K562 (cell line): ENCODE measurements around the gene GRIK5. TPM values are rescaled to one million over a fixed set of nuclear protein-coding genes. Genes with fewer than 3 reads are reported as not detected.
A peak's percentile ranks its signal among the peaks of the same experiment; 100 is the strongest.

Experiments used
- ATAC-seq: fragments of 200-7000 bp; cut with Tn5 transposase; 3 replicates; pipeline ENCODE4 v1.9.1; 2020; ENCODE audit warnings: moderate library complexity
- BruUV-seq: library from RNA; stranded (reverse); fragments of 400-500 nt; replicated peaks from 2 replicates; lab custom pipeline; 2021; lab: Mats Ljungman, UMichigan
- CTCF ChIA-PET: fragments of 300-600 bp; formaldehyde crosslinking; extraction: SDS; loops from one replicate; lab custom pipeline; 2021; ENCODE audit warnings: low intra/inter-chr PET ratio; lab: Yijun Ruan, JAX
- POLR2A ChIA-PET: fragments of 300-600, 350-650 bp; sonication (Branson Sonifier 250); formaldehyde crosslinking; extraction: SDS; loops from one replicate; lab custom pipeline; 2021; ENCODE audit warnings: antibody characterized with exemption, inconsistent platforms; lab: Yijun Ruan, JAX
- DNase-seq, 4 experiments: peaks; one replicate each; pipeline versions ENCODE4 v3.0.0 to v3.0.0-alpha.2; 2011 to 2018; ENCODE audit warnings: low spot score in 3 of 4, mixed read lengths in 3 of 4; ENCODE audit errors: extremely low read depth in 1 of 4
- FAIRE-seq: peaks from 2 replicates; lab custom pipeline; 2011; peaks lifted over from hg19 to GRCh38; lab: Jason Lieb, UNC
- H2AFZ ChIP-seq: 2 replicates; pipeline ENCODE4 v1.6.0; 2011; ENCODE audit warnings: low read depth, low read length, control low read depth, inconsistent platforms
- H3K27ac ChIP-seq: fragments of 200-600 bp; 3 replicates; pipeline ENCODE4 v1.8.0; 2011; ENCODE audit warnings: low read depth, mild to moderate bottlenecking, control low read depth, inconsistent platforms, low read length, moderate library complexity, mixed read lengths; ENCODE audit errors: extremely low read depth
- H3K27me3 ChIP-seq, 2 experiments: fragments of 300-600 bp in 1 of 2; 2 replicates in 1 of 2; 3 replicates in 1 of 2; pipeline versions ENCODE4 v1.6.0 to v1.8.0; 2011; ENCODE audit warnings: inconsistent platforms in 2 of 2, low read length in 2 of 2, mild to moderate bottlenecking in 1 of 2, mixed read lengths in 1 of 2, moderate library complexity in 1 of 2; ENCODE audit not compliant: control insufficient read depth in 2 of 2, insufficient read depth in 2 of 2
- H3K36me3 ChIP-seq: fragments of 300-600 bp; 3 replicates; pipeline ENCODE4 v1.8.0; 2011; ENCODE audit warnings: mild to moderate bottlenecking, low read length, inconsistent platforms; ENCODE audit not compliant: control insufficient read depth, insufficient read depth
- H3K4me1 ChIP-seq, 2 experiments: fragments of 200-600 bp in 1 of 2; replicated peaks in 1 of 2; 2 replicates in 1 of 2; 3 replicates in 1 of 2; pipeline versions ENCODE4 v1.5.1 to v1.8.0; 2011; ENCODE audit warnings: inconsistent platforms in 2 of 2, low read length in 2 of 2, mild to moderate bottlenecking in 1 of 2, mixed read lengths in 1 of 2, moderate library complexity in 1 of 2; ENCODE audit not compliant: control insufficient read depth in 2 of 2, insufficient read depth in 2 of 2
- H3K4me2 ChIP-seq: 2 replicates; pipeline ENCODE4 v1.6.1; 2011; ENCODE audit warnings: low read length, control low read depth, inconsistent platforms, mixed read lengths; ENCODE audit not compliant: insufficient read depth
- H3K4me3 ChIP-seq: fragments of 200-600 bp; sonication (generic), shearing (Covaris generic); 2 replicates; pipeline ENCODE4 v1.5.1; 2016; ENCODE audit warnings: control low read depth, inconsistent platforms
- H3K79me2 ChIP-seq: fragments of 200-600 bp; 3 replicates; pipeline ENCODE4 v1.8.0; 2011; ENCODE audit warnings: low read length, inconsistent platforms; ENCODE audit not compliant: control insufficient read depth, insufficient read depth
- H3K9ac ChIP-seq, 2 experiments: 2 replicates each; pipeline versions ENCODE4 v1.6.0 to v1.6.1; 2011; ENCODE audit warnings: low read depth in 2 of 2, low read length in 2 of 2, control low read depth in 1 of 2, inconsistent platforms in 1 of 2, mild to moderate bottlenecking in 1 of 2, mixed read lengths in 1 of 2; ENCODE audit not compliant: insufficient read depth in 1 of 2
- H3K9me1 ChIP-seq: one replicate; pipeline ENCODE4 v1.6.0; 2011; ENCODE audit warnings: inconsistent platforms, mild to moderate bottlenecking, low read length, moderate library complexity; ENCODE audit not compliant: control insufficient read depth, insufficient read depth
- H3K9me3 ChIP-seq: replicated peaks from 2 replicates; pipeline ENCODE4 v1.5.1; 2011; ENCODE audit warnings: low read depth, low read length, inconsistent platforms; ENCODE audit not compliant: control insufficient read depth, insufficient read depth
- H4K20me1 ChIP-seq: replicated peaks from 2 replicates; pipeline ENCODE4 v1.6.1; 2011; ENCODE audit warnings: low read length, inconsistent platforms, mixed read lengths; ENCODE audit not compliant: control insufficient read depth, insufficient read depth
- ADNP ChIP-seq: fragments of 200-800 bp; sonication (Bioruptor generic); IDR thresholded peaks from 2 replicates; pipeline ENCODE4 v1.6.1; 2016; ENCODE audit warnings: missing genetic modification characterization, missing compliant biosample characterization
- ARID3A ChIP-seq: IDR thresholded peaks from 2 replicates; pipeline ENCODE4 v1.6.1; 2012; ENCODE audit warnings: low read depth, low read length, improper control_type of control experiment, borderline replicate concordance
- CBX1 ChIP-seq: sonication (generic); IDR thresholded peaks from 2 replicates; pipeline ENCODE4 v1.6.1; 2016; ENCODE audit warnings: antibody characterized with exemption, low read depth, mild to moderate bottlenecking
- CGGBP1 ChIP-seq: fragments of 250-450 bp; sonication (Bioruptor Pico); IDR thresholded peaks from 2 replicates; pipeline ENCODE4 v1.9.0; 2021; ENCODE audit warnings: mild to moderate bottlenecking
- CXXC5 ChIP-seq: fragments of 250-450 bp; sonication (Bioruptor Pico); IDR thresholded peaks from 2 replicates; pipeline ENCODE4 v1.8.0; 2022; ENCODE audit warnings: inconsistent platforms, mild to moderate bottlenecking, moderate library complexity
- GABPB2 ChIP-seq: fragments of 250-450 bp; sonication (Bioruptor Pico); conservative IDR thresholded peaks from 2 replicates; pipeline ENCODE4 v1.5.1; 2021; ENCODE audit warnings: mild to moderate bottlenecking
- HDAC2 ChIP-seq: fragments of 450-650 bp; IDR thresholded peaks from 2 replicates; pipeline ENCODE4 v1.6.1; 2016; ENCODE audit warnings: mild to moderate bottlenecking
- HSF4 ChIP-seq: fragments of 250-450 bp; sonication (Bioruptor Pico); IDR thresholded peaks from 2 replicates; pipeline ENCODE4 v2.1.2; 2022; ENCODE audit warnings: mild to moderate bottlenecking, moderate library complexity, borderline replicate concordance
- KAT8 ChIP-seq: fragments of 450-650 bp; IDR thresholded peaks from 2 replicates; pipeline ENCODE4 v1.6.1; 2016; ENCODE audit warnings: low read depth, mild to moderate bottlenecking
- KLF13 ChIP-seq: fragments of 450-650 bp; IDR thresholded peaks from 2 replicates; pipeline ENCODE4 v1.6.1; 2016; ENCODE audit warnings: missing genetic modification characterization, low read depth, mild to moderate bottlenecking, missing compliant biosample characterization, moderate library complexity, borderline replicate concordance
- MAFK ChIP-seq: IDR thresholded peaks from 2 replicates; pipeline ENCODE4 v1.6.1; 2011; ENCODE audit warnings: low read length, improper control_type of control experiment
- MTA2 ChIP-seq: fragments of 450-650 bp; IDR thresholded peaks from 2 replicates; pipeline ENCODE4 v1.6.1; 2016; ENCODE audit warnings: low read depth
- MYNN ChIP-seq, 2 experiments: sonication (generic); formaldehyde crosslinking in 1 of 2; IDR thresholded peaks; 2 replicates each; pipeline versions ENCODE4 v1.5.0 to v1.6.1; 2016 to 2020; ENCODE audit warnings: antibody characterized with exemption in 1 of 2, missing genetic modification reagents in 1 of 2
- SIN3A ChIP-seq, 2 experiments: fragments of 150-350 bp in 1 of 2; IDR thresholded peaks; 2 replicates each; pipeline ENCODE4 v1.6.1; 2011 to 2016; ENCODE audit warnings: borderline replicate concordance in 2 of 2, low read depth in 2 of 2, low read length in 2 of 2, mild to moderate bottlenecking in 2 of 2, moderate library complexity in 2 of 2; ENCODE audit not compliant: control insufficient read depth in 1 of 2
- SMAD3 ChIP-seq: fragments of 450-650 bp; formaldehyde crosslinking; conservative IDR thresholded peaks from 2 replicates; pipeline ENCODE4 v1.4.0; 2020; ENCODE audit warnings: mild to moderate bottlenecking
- SRF ChIP-seq, 2 experiments: fragments of 250-450, 450-650 bp in 1 of 2; sonication (Bioruptor Pico) in 1 of 2; sonication (generic) in 1 of 2; formaldehyde crosslinking; IDR thresholded peaks; 2 replicates each; pipeline versions ENCODE4 v1.5.0 to v1.5.1; 2020 to 2022; ENCODE audit warnings: mild to moderate bottlenecking in 1 of 2, missing genetic modification reagents in 1 of 2
- ZBTB26 ChIP-seq: fragments of 450-650 bp; formaldehyde crosslinking; IDR thresholded peaks from 2 replicates; pipeline ENCODE4 v1.4.0; 2022; ENCODE audit warnings: missing genetic modification characterization
- ZNF347 ChIP-seq: fragments of 450-650 bp; formaldehyde crosslinking; IDR thresholded peaks from 2 replicates; pipeline ENCODE4 v1.4.0; 2020; ENCODE audit warnings: low read depth, mild to moderate bottlenecking, moderate library complexity
- WGBS: fragments of 100-300 bp; shearing (Covaris generic); methylation state at CpG from one replicate; pipeline ENCODE4 v1.1.6; 2016; ENCODE audit warnings: low coverage, mixed read lengths; ENCODE audit not compliant: insufficient coverage; ENCODE audit errors: missing lambda C conversion rate; 5-methylcytosine and 5-hydroxymethylcytosine counted together
- in situ Hi-C: fragments of 300-500 bp; cut with MboI; formaldehyde crosslinking; loops from 4 replicates; pipeline ENCODE4 v1.15.0; 2018; ENCODE audit warnings: inconsistent platforms, mixed read lengths
- intact Hi-C: fragments of 100-400 bp; cut with micrococcal nuclease; formaldehyde crosslinking; loops from 2 replicates; pipeline ENCODE4 v1.14.2; 2022
- polyA plus RNA-seq, 8 experiments: library from polyadenylated mRNA; depleted of rRNA in 4 of 8; stranded (reverse) in 5 of 8; unstranded in 3 of 8; fragments of >200 nt; fragmentation: Nextera tagmentation in 2 of 8; fragmentation: Illumina TruSeq in 1 of 8; extraction: Ambion mirVana in 2 of 8; extraction: Trizol in 1 of 8; gene quantifications; 2 replicates each; pipeline versions ENCODE4 v1.2.1 to v1.2.3, GENCODE V29; 2011 to 2014; ENCODE audit warnings: inconsistent platforms in 1 of 8, missing spikeins in 1 of 8
- total RNA-seq, 7 experiments: library from RNA; depleted of rRNA in 6 of 7; stranded (reverse); fragments of >200 nt in 6 of 7; fragmentation: Illumina TruSeq in 2 of 7; extraction: Trizol in 2 of 7; gene quantifications; 2 replicates each; pipeline versions ENCODE4 v1.2.1 to v1.2.3, GENCODE V29; 2011 to 2021; ENCODE audit warnings: low replicate concordance in 1 of 7
- TF ChIP-seq, protein P1 (sequence below): fragments of 250-450 bp; sonication (Bioruptor Pico); IDR thresholded peaks from 2 replicates; pipeline ENCODE4 v1.4.0; 2020; ENCODE audit warnings: mild to moderate bottlenecking, moderate library complexity

The GRIK5 gene
- total and polyA plus RNA-seq, 9 of the 15 experiments (the other 6 are each of a cell fraction or from before 2014, with no cell fraction given), result 0.04 to 0.55 (median 0.27) TPM; not detected in 2

DNA sequence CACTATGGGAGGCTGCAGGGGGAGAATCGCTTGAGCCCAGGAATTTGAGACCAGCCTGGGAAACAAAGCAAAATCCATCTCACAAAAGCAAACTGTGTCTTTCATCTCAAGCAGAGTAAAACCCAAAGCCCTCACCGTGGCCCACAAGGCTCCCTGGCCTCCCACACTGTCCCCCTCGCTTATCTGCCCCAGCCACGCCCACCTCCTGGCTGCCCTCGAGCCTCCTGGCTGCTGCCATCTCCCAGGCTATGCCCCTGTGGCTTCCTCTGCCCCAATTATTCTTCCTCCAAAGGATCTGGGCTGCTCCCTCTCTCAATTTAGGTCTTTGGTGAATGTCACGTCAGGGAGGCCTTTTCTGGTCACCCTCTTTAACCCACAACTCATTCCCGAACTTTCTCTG, 114.5 kb downstream of the GRIK5 start:
- Histone ChIP-seq H3K9me1 (no peaks in the 10 kb centered on the region), H3K4me3 (no peak overlapping the region), H3K79me2 (no peaks in the 10 kb centered on the region), H3K9ac (peak overlapping the region in 1 of 2 experiments; percentile 70; a peak in 2 of 4 replicates), H3K27me3 (no peaks in the 10 kb centered on the region), H3K27ac (no peak overlapping the region), H4K20me1 (no peaks in the 10 kb centered on the region), H3K4me2 (no peak overlapping the region), H2AFZ (no peak overlapping the region), H3K36me3 (no peaks in the 10 kb centered on the region), H3K9me3 (no peaks in the 10 kb centered on the region), H3K4me1 (peaks cover 18 to 36% of the 10 kb centered on the region in 2 experiments; a peak in 4 of 5 replicates)
- in situ Hi-C loops (loop anchor here (10.0 kb wide), 1 partner anchor 161 kb away; the partner anchor contains the start of gene CEACAM3), intact Hi-C loops (no loop called here)
- peak in 2 of 4 experiments; percentile 48 to 55 for DNase-seq
- CTCF ChIA-PET, result no interaction called here
- BruUV-seq, result no TSS peak
- ATAC-seq, result no peak
- WGBS, result 17% methylated on average over 7 of the region's 7 CpGs
- peak; percentile 6 for FAIRE-seq
- POLR2A ChIA-PET, result no interaction called here
- TF ChIP-seq ARID3A (no peak), GABPB2 (CRISPR knock-in tag) (no peak), MYNN (IDR thresholded peaks at IDR 0.05) (0 out of 2 replicates have a peak, but pooled peaks have one; percentile 29), MYNN (CRISPR knock-in tag; IDR thresholded peaks at IDR 0.05) (no peak), SRF (CRISPR knock-in tag; IDR thresholded peaks at IDR 0.05) (no peak), HDAC2 (no peak), ZBTB26 (CRISPR knock-in tag) (no peak), ZNF347 (CRISPR knock-in tag) (no peak), HSF4 (no peak), SMAD3 (CRISPR knock-in tag) (no peak), CBX1 (no peak), MAFK (no peak), CXXC5 (CRISPR knock-in tag) (no peak), MTA2 (no peak), SIN3A (IDR thresholded peaks at IDR 0.05; ENCODE audit: borderline replicate concordance in 2 of 2, control insufficient read depth in 1 of 2, low read depth in 2 of 2, low read length in 2 of 2) (no peak), ADNP (tag) (no peak), CGGBP1 (no peak), KAT8 (no peak), KLF13 (tag) (peak; percentile 84; the same call in 1 of the 2 replicates)
- TF ChIP-seq, protein P1, sequence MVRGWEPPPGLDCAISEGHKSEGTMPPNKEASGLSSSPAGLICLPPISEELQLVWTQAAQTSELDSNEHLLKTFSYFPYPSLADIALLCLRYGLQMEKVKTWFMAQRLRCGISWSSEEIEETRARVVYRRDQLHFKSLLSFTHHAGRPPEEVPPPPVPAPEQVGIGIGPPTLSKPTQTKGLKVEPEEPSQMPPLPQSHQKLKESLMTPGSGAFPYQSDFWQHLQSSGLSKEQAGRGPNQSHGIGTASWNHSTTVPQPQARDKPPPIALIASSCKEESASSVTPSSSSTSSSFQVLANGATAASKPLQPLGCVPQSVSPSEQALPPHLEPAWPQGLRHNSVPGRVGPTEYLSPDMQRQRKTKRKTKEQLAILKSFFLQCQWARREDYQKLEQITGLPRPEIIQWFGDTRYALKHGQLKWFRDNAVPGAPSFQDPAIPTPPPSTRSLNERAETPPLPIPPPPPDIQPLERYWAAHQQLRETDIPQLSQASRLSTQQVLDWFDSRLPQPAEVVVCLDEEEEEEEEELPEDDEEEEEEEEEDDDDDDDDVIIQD (CRISPR knock-in tag), result no peak
